Measurements from ENCODE around the gene GFOD1. TPM values are rescaled to one million over a fixed set of nuclear protein-coding genes. Genes with fewer than 3 reads are reported as not detected.

The GFOD1 gene
- total RNA-seq, 1 experiment from 2014 or later = 0.68 TPM

DNA sequence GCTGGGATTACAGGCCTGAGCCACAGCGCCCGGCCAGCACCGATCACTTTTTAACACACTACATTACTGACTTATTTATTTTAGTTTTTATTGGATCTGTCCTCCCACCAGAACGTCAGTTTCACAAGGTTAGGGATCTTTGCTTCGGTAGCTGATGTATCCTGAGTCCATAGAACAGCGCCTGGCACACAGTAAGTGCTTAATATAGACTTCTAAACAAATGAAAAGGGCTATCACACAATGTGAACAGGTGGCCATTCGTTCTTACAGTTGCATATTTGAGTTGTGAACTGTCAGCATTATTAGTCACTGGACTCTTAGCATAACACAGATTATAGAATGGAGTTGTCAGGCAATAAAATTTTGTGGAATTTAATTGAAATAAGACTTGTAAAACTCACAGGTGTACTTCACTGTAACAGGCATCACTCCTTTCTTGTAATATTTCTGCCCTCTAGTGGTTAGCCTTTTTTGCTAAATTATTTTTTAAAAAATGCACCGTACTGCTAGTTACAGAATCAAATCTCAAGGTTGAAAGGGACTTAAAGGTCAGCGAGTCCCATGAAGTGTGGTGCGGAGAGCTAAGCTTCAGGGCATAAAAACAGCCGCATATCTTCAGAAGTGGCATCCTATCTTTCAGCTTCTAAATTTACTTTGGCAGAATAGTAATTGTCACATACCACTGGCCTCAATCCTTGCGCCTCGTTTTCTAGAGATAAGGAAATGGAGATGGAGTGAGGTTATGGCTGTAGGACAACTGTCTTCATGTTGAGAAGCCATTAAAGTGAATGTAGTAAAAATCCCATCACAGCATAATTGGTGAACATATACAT is 155.7 kb downstream of the GFOD1 start:
- POLR2A ChIA-PET (ENCODE audit: unreplicated experiment) = no interaction called here
- TF ChIP-seq EZH2 (IDR thresholded peaks at IDR 0.05; ENCODE audit: low read depth) = no peak
- TF ChIP-seq, protein P1, sequence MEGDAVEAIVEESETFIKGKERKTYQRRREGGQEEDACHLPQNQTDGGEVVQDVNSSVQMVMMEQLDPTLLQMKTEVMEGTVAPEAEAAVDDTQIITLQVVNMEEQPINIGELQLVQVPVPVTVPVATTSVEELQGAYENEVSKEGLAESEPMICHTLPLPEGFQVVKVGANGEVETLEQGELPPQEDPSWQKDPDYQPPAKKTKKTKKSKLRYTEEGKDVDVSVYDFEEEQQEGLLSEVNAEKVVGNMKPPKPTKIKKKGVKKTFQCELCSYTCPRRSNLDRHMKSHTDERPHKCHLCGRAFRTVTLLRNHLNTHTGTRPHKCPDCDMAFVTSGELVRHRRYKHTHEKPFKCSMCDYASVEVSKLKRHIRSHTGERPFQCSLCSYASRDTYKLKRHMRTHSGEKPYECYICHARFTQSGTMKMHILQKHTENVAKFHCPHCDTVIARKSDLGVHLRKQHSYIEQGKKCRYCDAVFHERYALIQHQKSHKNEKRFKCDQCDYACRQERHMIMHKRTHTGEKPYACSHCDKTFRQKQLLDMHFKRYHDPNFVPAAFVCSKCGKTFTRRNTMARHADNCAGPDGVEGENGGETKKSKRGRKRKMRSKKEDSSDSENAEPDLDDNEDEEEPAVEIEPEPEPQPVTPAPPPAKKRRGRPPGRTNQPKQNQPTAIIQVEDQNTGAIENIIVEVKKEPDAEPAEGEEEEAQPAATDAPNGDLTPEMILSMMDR (conservative IDR thresholded peaks at IDR 0.05) = peak; percentile 84
- Histone ChIP-seq H3K27me3 (ENCODE audit: insufficient read depth, low read depth) (no peaks in the 10 kb centered on the region), H3K4me2 (no peak overlapping the region), H3K36me3 (ENCODE audit: low read depth) (no peaks in the 10 kb centered on the region), H3K4me1 (replicated peaks; ENCODE audit: insufficient read depth) (peaks cover 13% of the 10 kb centered on the region), H3K4me3 (no peak overlapping the region), H3K79me2 (ENCODE audit: low read depth) (peaks cover 11% of the 10 kb centered on the region), H2AFZ (no peak overlapping the region), H3K27ac (no peak overlapping the region), H3K9me2 (ENCODE audit: insufficient read depth) (no peaks in the 10 kb centered on the region), H4K20me1 (ENCODE audit: insufficient read depth) (no peaks in the 10 kb centered on the region), H3K9me3 (ENCODE audit: insufficient read depth, low read depth) (no peaks in the 10 kb centered on the region), H3F3A (ENCODE audit: insufficient read depth, low read depth) (peaks cover 8% of the 10 kb centered on the region)
- CTCF ChIA-PET = interaction anchor here (0.6 kb wide), 1 partner anchor 117 kb away, joined by 3 read pairs; no protein-coding TSS in a partner anchor
- DNase-seq = peak in 1 of 2 experiments; percentile 74
- BruUV-seq (replicated peaks) = no TSS peak
- intact Hi-C loops (cut with micrococcal nuclease; ENCODE audit: unreplicated experiment) = loop anchor here (2.0 to 10.0 kb wide), 2 partner anchors 421 to 697 kb away; no protein-coding TSS in a partner anchor

DNA sequence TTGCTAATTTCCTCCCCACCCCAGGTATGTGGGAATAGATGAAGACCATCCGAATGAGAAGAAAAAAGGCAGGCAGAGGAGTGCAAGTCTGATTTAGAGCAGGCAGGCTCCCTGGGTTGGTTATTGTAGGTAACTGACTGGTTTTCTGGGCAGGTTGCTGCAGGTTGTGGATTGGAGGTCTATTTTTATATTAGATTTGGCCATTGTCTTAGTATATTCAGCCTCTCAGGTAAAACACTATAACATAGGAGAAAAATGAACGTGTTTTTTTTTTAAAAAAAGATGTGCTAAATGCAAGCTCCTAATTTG is 158.6 kb downstream of the GFOD1 start:
- Histone ChIP-seq H3K9me2 (ENCODE audit: insufficient read depth) (no peaks in the 10 kb centered on the region), H3K4me2 (peak overlapping the region; percentile 82), H4K20me1 (ENCODE audit: insufficient read depth) (no peaks in the 10 kb centered on the region), H3K27ac (peak overlapping the region; percentile 69), H2AFZ (peak overlapping the region; percentile 99), H3K79me2 (ENCODE audit: low read depth) (peaks cover 20% of the 10 kb centered on the region), H3K9me3 (ENCODE audit: insufficient read depth, low read depth) (no peaks in the 10 kb centered on the region), H3F3A (ENCODE audit: insufficient read depth, low read depth) (peaks cover 8% of the 10 kb centered on the region), H3K4me1 (replicated peaks; ENCODE audit: insufficient read depth) (peaks cover 22% of the 10 kb centered on the region), H3K4me3 (peak overlapping the region; percentile 95), H3K36me3 (ENCODE audit: low read depth) (no peaks in the 10 kb centered on the region), H3K27me3 (ENCODE audit: insufficient read depth, low read depth) (no peaks in the 10 kb centered on the region)
- TF ChIP-seq, protein P1 (conservative IDR thresholded peaks at IDR 0.05) = no peak
- TF ChIP-seq EZH2 (IDR thresholded peaks at IDR 0.05; ENCODE audit: low read depth) = no peak
- POLR2A ChIA-PET (ENCODE audit: unreplicated experiment) = interaction anchor here (0.6 to 0.9 kb wide), 5 partner anchors 27 to 799 kb away, joined by 3 to 7 read pairs (median 3); no protein-coding TSS in a partner anchor
- no peak for DNase-seq
- CTCF ChIA-PET = interaction anchor here (0.6 to 1.5 kb wide), 3 partner anchors 193 to 737 kb away, joined by 3 to 10 read pairs (median 6); partner anchors contain the start of gene SIRT5
- intact Hi-C loops (cut with micrococcal nuclease; ENCODE audit: unreplicated experiment) = loop anchor here (1.0 to 2.0 kb wide), 4 partner anchors 100 to 286 kb away; partner anchors contain the start of genes NOL7 and SIRT5
- TSS peak; percentile 96 for BruUV-seq (replicated peaks)

DNA sequence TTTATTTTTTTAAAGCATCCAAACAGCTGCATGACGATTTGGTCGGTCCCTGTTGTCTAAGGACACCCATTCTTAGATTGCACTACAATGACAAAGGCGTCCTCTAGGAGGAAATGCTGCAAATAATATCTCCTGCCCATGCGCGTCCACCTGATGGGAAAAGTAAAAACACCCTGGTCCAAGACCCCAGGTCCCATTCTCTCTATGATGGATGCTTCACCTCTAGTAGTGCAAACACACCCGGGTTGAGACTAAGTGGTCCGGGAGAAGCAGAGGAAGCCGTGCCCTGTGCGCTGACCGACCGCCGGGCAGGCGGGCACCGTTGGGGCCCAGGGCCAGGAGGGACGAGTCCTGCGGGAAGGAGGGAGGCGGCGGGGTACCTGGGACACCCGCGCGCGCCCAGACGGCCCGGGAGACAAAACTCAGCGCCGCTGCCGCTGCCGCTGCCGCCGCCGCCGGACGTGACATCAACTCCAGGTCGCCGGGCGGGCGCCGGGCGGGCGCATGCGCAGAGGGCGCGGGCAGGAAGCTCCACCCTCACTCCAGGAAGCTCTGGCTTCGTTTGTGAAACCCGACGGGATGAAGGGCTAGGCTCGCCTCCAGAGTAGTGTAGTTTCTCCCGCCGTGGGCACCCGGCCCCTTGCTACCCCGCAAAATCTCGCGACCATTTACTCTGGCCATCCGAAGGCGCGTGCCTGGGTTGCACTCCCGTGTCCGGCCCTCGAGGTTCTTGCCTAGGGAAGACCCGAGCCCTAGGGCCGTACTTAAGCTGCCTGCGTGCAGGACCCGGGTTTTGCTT is 159.1 kb downstream of the GFOD1 start, which contains the start of gene TBC1D7:
TBC1D7 (minus strand) TSS at position 462 of the 799 bp plus-strand sequence. CDS start 1,639 bp downstream, outside the sequence.
- Histone ChIP-seq H4K20me1 (ENCODE audit: insufficient read depth) (no peaks in the 10 kb centered on the region), H3K4me2 (peak within 1 kb of the TSS; percentile 82), H3K4me3 (peak within 1 kb of the TSS; percentile 95), H3K36me3 (ENCODE audit: low read depth) (no peaks in the 10 kb centered on the region), H3K4me1 (replicated peaks; ENCODE audit: insufficient read depth) (peaks cover 22% of the 10 kb centered on the region), H3K9me2 (ENCODE audit: insufficient read depth) (no peaks in the 10 kb centered on the region), H3K79me2 (ENCODE audit: low read depth) (peaks cover 20% of the 10 kb centered on the region), H2AFZ (peak within 1 kb of the TSS; percentile 99), H3F3A (ENCODE audit: insufficient read depth, low read depth) (peaks cover 8% of the 10 kb centered on the region), H3K9me3 (ENCODE audit: insufficient read depth, low read depth) (no peaks in the 10 kb centered on the region), H3K27me3 (ENCODE audit: insufficient read depth, low read depth) (no peaks in the 10 kb centered on the region), H3K27ac (peak within 1 kb of the TSS; percentile 69)
- ChIA-PET CTCF (interaction anchor here (0.6 to 1.5 kb wide), 3 partner anchors 194 to 738 kb away, joined by 3 to 10 read pairs (median 6); partner anchors contain the start of gene SIRT5), POLR2A (ENCODE audit: unreplicated experiment) (interaction anchor here (0.6 to 0.9 kb wide), 8 partner anchors 27 to 800 kb away, joined by 3 to 8 read pairs (median 3); partner anchors contain the start of gene SIRT5)
- peak; percentile 80 to 96 for DNase-seq
- intact Hi-C loops (cut with micrococcal nuclease; ENCODE audit: unreplicated experiment) = loop anchor here (1.0 to 2.0 kb wide), 4 partner anchors 99 to 287 kb away; partner anchors contain the start of genes NOL7 and SIRT5
- no TSS peak for BruUV-seq (replicated peaks)
- TF ChIP-seq, protein P1 (conservative IDR thresholded peaks at IDR 0.05) = no peak
- no peak for TF ChIP-seq EZH2 (IDR thresholded peaks at IDR 0.05; ENCODE audit: low read depth)
